SK-N-MC (cell line): ENCODE measurements around the gene PKMYT1.

ENCODE experiments used
- EZH2 ChIP-seq: fragments of 200-600 bp; sonication (generic); IDR thresholded peaks from one replicate; pipeline ENCODE4 v1.6.1; 2017; ENCODE audit warnings: antibody characterized with exemption
- FOXP2 ChIP-seq: optimal IDR thresholded peaks from 2 replicates; pipeline ENCODE3; 2011; ENCODE audit warnings: mild to moderate bottlenecking, moderate library complexity; ENCODE audit not compliant: insufficient read depth; ENCODE audit errors: extremely low read length, control extremely low read depth
- POLR2AphosphoS5 ChIP-seq: IDR thresholded peaks from 2 replicates; pipeline ENCODE4 v1.6.1; 2012; ENCODE audit warnings: mild to moderate bottlenecking, low read depth, low read length, borderline replicate concordance

DNA sequence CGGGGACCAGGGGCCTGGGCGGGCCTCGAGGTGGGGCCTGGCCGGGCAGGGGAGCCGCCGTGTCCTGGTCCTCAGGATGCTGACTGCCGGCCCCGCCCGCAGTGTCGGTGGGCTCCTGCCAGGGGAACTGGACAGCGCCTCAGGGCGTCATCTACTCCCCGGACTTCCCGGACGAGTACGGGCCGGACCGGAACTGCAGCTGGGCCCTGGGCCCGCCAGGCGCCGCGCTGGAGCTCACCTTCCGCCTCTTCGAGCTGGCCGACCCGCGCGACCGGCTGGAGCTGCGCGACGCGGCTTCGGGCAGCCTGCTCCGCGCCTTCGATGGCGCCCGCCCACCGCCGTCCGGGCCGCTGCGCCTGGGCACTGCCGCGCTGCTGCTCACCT lies 13.4 kb downstream of the PKMYT1 start:
- TF ChIP-seq EZH2 (no peak), POLR2AphosphoS5 (no peak), FOXP2 (no peak)
